VCaP (cell line): ENCODE data around the gene NAP1L5.

Experiments
- H3K27ac ChIP-seq: fragments of 450-650 bp; 2 replicates; pipeline ENCODE4 v1.5.1; 2017
- TF ChIP-seq, protein P1 (sequence below): fragments of 450-650 bp; conservative IDR thresholded peaks from 2 replicates; pipeline ENCODE4 v1.5.1; 2017; ENCODE audit warnings: mild to moderate bottlenecking, moderate library complexity

Gene NAP1L5

DNA sequence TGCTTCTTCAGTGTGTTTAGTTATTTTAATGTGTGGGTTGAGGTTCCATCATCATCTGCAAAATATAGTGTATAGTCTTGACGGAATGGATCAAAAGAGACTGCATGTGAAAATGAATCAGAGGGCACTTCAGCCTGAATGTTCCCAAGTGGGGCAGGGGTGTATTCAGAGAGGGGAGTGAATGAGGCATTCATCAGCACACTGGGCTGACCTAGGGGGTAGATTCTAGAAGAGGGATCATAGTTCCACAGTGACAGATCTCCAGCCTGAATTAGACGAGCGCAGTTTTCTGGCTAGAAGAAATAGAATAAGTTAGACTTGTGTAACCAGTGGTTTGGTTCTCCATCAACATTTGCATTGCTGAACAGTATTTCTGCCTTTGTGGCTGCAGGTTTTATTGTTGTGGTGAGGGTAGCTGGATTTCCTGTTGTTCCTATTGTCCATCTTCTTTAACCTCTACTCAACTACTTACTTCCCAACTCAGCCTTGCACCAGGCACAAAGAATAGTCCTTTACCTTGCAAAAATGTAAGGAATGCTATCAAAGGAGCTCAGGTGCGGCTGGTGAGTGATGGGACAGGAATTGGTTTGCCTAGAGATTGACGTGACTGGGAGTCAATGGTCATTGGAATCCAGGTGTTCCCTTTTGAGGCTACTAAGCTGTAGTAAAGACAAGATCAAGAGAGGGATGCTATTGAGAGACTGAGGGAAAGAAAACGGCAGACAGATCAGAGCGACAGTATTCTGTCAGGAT lies 50.9 kb downstream of the NAP1L5 start:
- H3K27ac ChIP-seq, result no peak overlapping the region
- TF ChIP-seq, protein P1, sequence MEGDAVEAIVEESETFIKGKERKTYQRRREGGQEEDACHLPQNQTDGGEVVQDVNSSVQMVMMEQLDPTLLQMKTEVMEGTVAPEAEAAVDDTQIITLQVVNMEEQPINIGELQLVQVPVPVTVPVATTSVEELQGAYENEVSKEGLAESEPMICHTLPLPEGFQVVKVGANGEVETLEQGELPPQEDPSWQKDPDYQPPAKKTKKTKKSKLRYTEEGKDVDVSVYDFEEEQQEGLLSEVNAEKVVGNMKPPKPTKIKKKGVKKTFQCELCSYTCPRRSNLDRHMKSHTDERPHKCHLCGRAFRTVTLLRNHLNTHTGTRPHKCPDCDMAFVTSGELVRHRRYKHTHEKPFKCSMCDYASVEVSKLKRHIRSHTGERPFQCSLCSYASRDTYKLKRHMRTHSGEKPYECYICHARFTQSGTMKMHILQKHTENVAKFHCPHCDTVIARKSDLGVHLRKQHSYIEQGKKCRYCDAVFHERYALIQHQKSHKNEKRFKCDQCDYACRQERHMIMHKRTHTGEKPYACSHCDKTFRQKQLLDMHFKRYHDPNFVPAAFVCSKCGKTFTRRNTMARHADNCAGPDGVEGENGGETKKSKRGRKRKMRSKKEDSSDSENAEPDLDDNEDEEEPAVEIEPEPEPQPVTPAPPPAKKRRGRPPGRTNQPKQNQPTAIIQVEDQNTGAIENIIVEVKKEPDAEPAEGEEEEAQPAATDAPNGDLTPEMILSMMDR, result no peak

DNA sequence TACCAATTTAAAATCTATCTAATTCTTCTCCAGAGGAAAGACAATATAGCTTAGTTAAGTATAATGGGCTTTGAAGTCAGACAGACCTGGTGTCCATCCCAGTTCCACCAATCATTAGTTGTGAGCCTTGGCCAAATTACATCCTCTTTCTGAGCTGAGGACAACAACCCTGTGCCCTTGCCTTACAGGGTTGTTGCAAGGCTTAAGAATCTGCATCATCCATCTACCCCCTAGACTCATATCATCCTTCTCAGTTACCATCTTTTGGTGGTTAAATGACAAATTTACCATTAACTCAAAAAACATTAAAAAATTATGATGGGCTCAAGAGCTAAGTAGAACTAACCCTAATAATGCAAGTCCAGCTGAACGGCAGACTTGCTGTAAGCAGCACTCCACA lies 51.6 kb downstream of the NAP1L5 start:
- H3K27ac ChIP-seq, result no peak overlapping the region
- TF ChIP-seq, protein P1, result no peak
